GM23248 (cell line): Measurements from ENCODE around the gene P2RX5. TPM values are rescaled to one million over a fixed set of nuclear protein-coding genes. Genes with fewer than 3 reads are reported as not detected.

Source experiments
- DNase-seq: peaks from one replicate; pipeline ENCODE4 v3.0.0-alpha.2; 2015
- H2AFZ ChIP-seq: fragments of 200-600 bp; sonication (generic); 2 replicates; pipeline ENCODE4 v1.6.1; 2016; ENCODE audit warnings: antibody characterized with exemption
- H3F3A ChIP-seq: fragments of 200-600 bp; sonication (generic); 2 replicates; pipeline ENCODE4 v1.6.1; 2016; ENCODE audit warnings: mild to moderate bottlenecking, antibody characterized with exemption, mixed run types; ENCODE audit not compliant: insufficient read depth
- H3K27ac ChIP-seq: fragments of 200-600 bp; sonication (generic); 2 replicates; pipeline ENCODE4 v1.5.1; 2016; ENCODE audit warnings: mild to moderate bottlenecking
- H3K27me3 ChIP-seq: fragments of 200-600 bp; sonication (generic); replicated peaks from 2 replicates; pipeline ENCODE4 v1.6.1; 2016; ENCODE audit warnings: mild to moderate bottlenecking; ENCODE audit not compliant: insufficient read depth
- H3K36me3 ChIP-seq: fragments of 200-600 bp; sonication (generic); 2 replicates; pipeline ENCODE4 v1.6.1; 2016; ENCODE audit warnings: low read depth, mild to moderate bottlenecking
- H3K4me1 ChIP-seq: fragments of 200-600 bp; sonication (generic); 2 replicates; pipeline ENCODE4 v1.6.1; 2016; ENCODE audit warnings: mild to moderate bottlenecking; ENCODE audit not compliant: insufficient read depth
- H3K4me2 ChIP-seq: fragments of 200-600 bp; sonication (generic); one replicate; pipeline ENCODE4 v1.6.1; 2016; ENCODE audit warnings: mild to moderate bottlenecking; ENCODE audit not compliant: unreplicated experiment
- H3K4me3 ChIP-seq: fragments of 200-600 bp; sonication (generic); 2 replicates; pipeline ENCODE4 v1.5.1; 2016; ENCODE audit warnings: mild to moderate bottlenecking
- H3K79me2 ChIP-seq: fragments of 200-600 bp; sonication (generic); 2 replicates; pipeline ENCODE4 v1.6.1; 2016; ENCODE audit warnings: mild to moderate bottlenecking; ENCODE audit not compliant: insufficient read depth
- H3K9ac ChIP-seq: fragments of 200-600 bp; sonication (generic); 2 replicates; pipeline ENCODE4 v1.6.1; 2016; ENCODE audit warnings: mild to moderate bottlenecking
- H3K9me2 ChIP-seq: fragments of 200-600 bp; sonication (generic); 2 replicates; pipeline ENCODE4 v1.6.1; 2016; ENCODE audit warnings: mixed run types, mild to moderate bottlenecking, moderate library complexity; ENCODE audit not compliant: insufficient read depth
- H3K9me3 ChIP-seq: fragments of 200-600 bp; sonication (generic); one replicate; pipeline ENCODE4 v1.6.1; 2017; ENCODE audit warnings: low read depth
- H4K20me1 ChIP-seq: fragments of 200-600 bp; sonication (generic); 2 replicates; pipeline ENCODE4 v1.6.0; 2016; ENCODE audit not compliant: insufficient read depth
- EZH2 ChIP-seq: fragments of 200-600 bp; sonication (generic); IDR thresholded peaks from 2 replicates; pipeline ENCODE4 v1.6.1; 2018; ENCODE audit warnings: antibody characterized with exemption, mild to moderate bottlenecking; ENCODE audit not compliant: insufficient read depth, poor library complexity, severe bottlenecking
- EZH2phosphoT487 ChIP-seq: fragments of 200-600 bp; sonication (generic); IDR thresholded peaks from 2 replicates; pipeline ENCODE4 v1.6.1; 2018; ENCODE audit warnings: antibody characterized with exemption, moderate library complexity, mild to moderate bottlenecking, low read depth; ENCODE audit not compliant: insufficient read depth
- WGBS, 2 experiments: methylation state at CpG; one replicate each; pipeline ENCODE4 v1.1.6; 2015 to 2017; ENCODE audit warnings: low lambda C conversion rate in 2 of 2, low coverage in 1 of 2; ENCODE audit errors: missing lambda C conversion rate in 2 of 2; 5-methylcytosine and 5-hydroxymethylcytosine counted together
- in situ Hi-C: fragments of 300-500 bp; cut with MboI; formaldehyde crosslinking; loops from 2 replicates; pipeline ENCODE4 v1.15.0; 2020
- polyA plus RNA-seq: library from polyadenylated mRNA; unstranded; fragments of >200 nt; fragmentation: Nextera tagmentation; extraction: Ambion mirVana; gene quantifications from 2 replicates; pipeline ENCODE4 v1.2.1, GENCODE V29; 2016
- total RNA-seq: library from RNA; depleted of rRNA; stranded (reverse); fragments of >200 nt; shearing (Covaris generic); gene quantifications from 2 replicates; pipeline ENCODE4 v1.2.3, GENCODE V29; 2014

The P2RX5 gene
- total and polyA plus RNA-seq, 2 experiments from 2014 or later: 2.5 to 2.6 TPM

GRCh38 chr17:3724378-3725077, 28.6 kb upstream of the P2RX5 start:
- in situ Hi-C loops: no loop called here
- no peaks in the 10 kb centered on the region for H3K9me3 ChIP-seq
- H3K9ac ChIP-seq: peak overlapping the region; percentile 90
- WGBS, 2 experiments: 13 to 14% methylated on average over 23 to 27 of the region's 27 CpGs
- H3K27me3 ChIP-seq: no peaks in the 10 kb centered on the region
- peaks cover 15% of the 10 kb centered on the region; the same call in 1 of the 2 replicates for H3F3A ChIP-seq
- peak overlapping the region; percentile 96 for H3K4me2 ChIP-seq
- H3K36me3 ChIP-seq: no peaks in the 10 kb centered on the region
- peaks cover 59% of the 10 kb centered on the region for H3K79me2 ChIP-seq
- H3K4me3 ChIP-seq: peak overlapping the region; percentile 91
- H2AFZ ChIP-seq: peak overlapping the region; percentile 88
- peak; percentile 27 for DNase-seq
- no peaks in the 10 kb centered on the region for H3K9me2 ChIP-seq
- TF ChIP-seq EZH2phosphoT487: no peak
- H3K27ac ChIP-seq: no peak overlapping the region
- H4K20me1 ChIP-seq: no peaks in the 10 kb centered on the region
- H3K4me1 ChIP-seq: peaks cover 22% of the 10 kb centered on the region

GRCh38 chr17:3723556-3724377, 27.8 kb upstream of the P2RX5 start, which contains the start of gene HASPIN:
Gene HASPIN, plus strand, starts transcription at chr17:3723903. Its CDS starts 33 bp downstream, at chr17:3723936.
- Histone ChIP-seq H3K9me2 (no peaks in the 10 kb centered on the region), H3F3A (peaks cover 19% of the 10 kb centered on the region; the same call in 1 of the 2 replicates), H3K4me2 (peak within 1 kb of the TSS; percentile 96), H3K9ac (peak within 1 kb of the TSS; percentile 90), H3K4me1 (peaks cover 29% of the 10 kb centered on the region), H3K4me3 (peak within 1 kb of the TSS; percentile 91), H3K79me2 (peaks cover 60% of the 10 kb centered on the region), H2AFZ (peak within 1 kb of the TSS; percentile 88), H4K20me1 (no peaks in the 10 kb centered on the region), H3K27me3 (no peaks in the 10 kb centered on the region), H3K27ac (peak within 1 kb of the TSS; percentile 65), H3K36me3 (peaks cover 1% of the 10 kb centered on the region; the same call in 1 of the 2 replicates), H3K9me3 (no peaks in the 10 kb centered on the region)
- in situ Hi-C loops: no loop called here
- DNase-seq: peak; percentile 96
- TF ChIP-seq EZH2 (no peak), EZH2phosphoT487 (no peak)
- 1% methylated on average over 73 to 75 of the region's 98 CpGs for WGBS, 2 experiments

GRCh38 chr17:3723188-3723555, 27.2 kb upstream of the P2RX5 start:
- DNase-seq: no peak
- peaks cover 30% of the 10 kb centered on the region for H3K4me1 ChIP-seq
- H3K27ac ChIP-seq: peak overlapping the region; percentile 65
- H4K20me1 ChIP-seq: no peaks in the 10 kb centered on the region
- H2AFZ ChIP-seq: peak overlapping the region; percentile 88
- peak overlapping the region; percentile 91 for H3K4me3 ChIP-seq
- H3K9me3 ChIP-seq: no peaks in the 10 kb centered on the region
- H3K9ac ChIP-seq: peak overlapping the region; percentile 90
- WGBS, 2 experiments: 4 to 5% methylated on average over 13 of the region's 13 CpGs
- no peaks in the 10 kb centered on the region for H3K27me3 ChIP-seq
- in situ Hi-C loops: no loop called here
- peak overlapping the region; percentile 91 for H3K4me2 ChIP-seq
- H3F3A ChIP-seq: peaks cover 19% of the 10 kb centered on the region; the same call in 1 of the 2 replicates
- H3K79me2 ChIP-seq: peaks cover 66% of the 10 kb centered on the region
- no peaks in the 10 kb centered on the region for H3K9me2 ChIP-seq
- TF ChIP-seq EZH2phosphoT487 (no peak), EZH2 (no peak)
- peaks cover 7% of the 10 kb centered on the region; the same call in 1 of the 2 replicates for H3K36me3 ChIP-seq

GRCh38 chr17:3722716-3723115, 26.8 kb upstream of the P2RX5 start:
- Histone ChIP-seq H3K9ac (peak overlapping the region; percentile 90), H3K4me1 (peaks cover 30% of the 10 kb centered on the region), H3K9me2 (no peaks in the 10 kb centered on the region), H3K27me3 (no peaks in the 10 kb centered on the region), H2AFZ (peak overlapping the region; percentile 88), H3K9me3 (no peaks in the 10 kb centered on the region), H3K4me2 (peak overlapping the region; percentile 91), H3K36me3 (peaks cover 12% of the 10 kb centered on the region; the same call in 1 of the 2 replicates), H3K27ac (peak overlapping the region; percentile 65), H3K4me3 (peak overlapping the region; percentile 91), H3F3A (peaks cover 19% of the 10 kb centered on the region; the same call in 1 of the 2 replicates), H4K20me1 (no peaks in the 10 kb centered on the region), H3K79me2 (peaks cover 68% of the 10 kb centered on the region)
- in situ Hi-C loops: no loop called here
- DNase-seq: peak; percentile 41
- WGBS, 2 experiments: 20 to 26% methylated on average over 6 of the region's 6 CpGs
- no peak for TF ChIP-seq EZH2phosphoT487
